Tibial nerve (tissue), 4 donors: ENCODE data around the gene HLA-DRB1.

Experiments
- CTCF ChIP-seq, 5 experiments: fragments of 200-600 bp in 3 of 5; fragments of 450-650 bp in 2 of 5; sonication (generic) in 3 of 5; IDR thresholded peaks; one replicate each; pipeline ENCODE4 v1.5.1; 2016 to 2019; ENCODE audit warnings: antibody characterized with exemption in 5 of 5, mild to moderate bottlenecking in 3 of 5, moderate library complexity in 2 of 5
- EP300 ChIP-seq, 2 donors: sonication (generic); formaldehyde crosslinking; IDR thresholded peaks; one replicate each; pipeline ENCODE4 v1.6.1; 2017; ENCODE audit warnings: antibody characterized with exemption in 2 of 2, mild to moderate bottlenecking in 1 of 2
- POLR2A ChIP-seq, 2 donors: fragments of 450-650 bp; IDR thresholded peaks; one replicate each; pipeline ENCODE4 v1.6.1; 2017; ENCODE audit warnings: antibody characterized with exemption in 2 of 2, mild to moderate bottlenecking in 2 of 2, moderate library complexity in 2 of 2

GRCh38 chr6:32603888-32604287, 14.2 kb upstream of the HLA-DRB1 start:
- TF ChIP-seq EP300 (IDR thresholded peaks at IDR 0.05) (no peak), POLR2A (IDR thresholded peaks at IDR 0.05) (no peak), CTCF (IDR thresholded peaks at IDR 0.05) (no peak)
